ENCODE data around the gene ARHGAP31. TPM values are rescaled to one million over a fixed set of nuclear protein-coding genes. Genes with fewer than 3 reads are reported as not detected.

ARHGAP31 gene
- total RNA-seq, 6 experiments from 2014 or later = 1.6 to 8.7 (median 4.9) TPM

GRCh38 chr3:119289404-119289770 is 4.8 kb upstream of the ARHGAP31 start:
- WGBS (ENCODE audit: insufficient coverage, low coverage, low lambda C conversion rate, missing lambda C conversion rate) = no CpG with 5 or more reads among the region's 2 CpGs
- Histone ChIP-seq H3K27me3 (no peaks in the 10 kb centered on the region), H3K27ac (no peak overlapping the region), H3K4me1 (no peaks in the 10 kb centered on the region), H3K36me3 (no peaks in the 10 kb centered on the region), H3K9me3 (no peaks in the 10 kb centered on the region), H3K4me3 (no peak overlapping the region)
- no peak for TF ChIP-seq CTCF (IDR thresholded peaks at IDR 0.05)
- no peak for TF ChIP-seq POLR2A (IDR thresholded peaks at IDR 0.05)
- DNase-seq (no peak), ATAC-seq (no peak)
- intact Hi-C loops (cut with DNase I) = no loop called here

GRCh38 chr3:119290613-119291012 is 3.6 kb upstream of the ARHGAP31 start:
- Histone ChIP-seq H3K36me3 (no peaks in the 10 kb centered on the region), H3K4me1 (no peaks in the 10 kb centered on the region), H3K4me3 (no peak overlapping the region), H3K9me3 (no peaks in the 10 kb centered on the region), H3K27ac (no peak overlapping the region), H3K27me3 (no peaks in the 10 kb centered on the region)
- TF ChIP-seq POLR2A (IDR thresholded peaks at IDR 0.05) (no peak), CTCF (IDR thresholded peaks at IDR 0.05) (no peak)
- intact Hi-C loops (cut with DNase I) = no loop called here
- ATAC-seq (no peak), DNase-seq (no peak)

GRCh38 chr3:119291062-119291700 is 3.0 kb upstream of the ARHGAP31 start:
- no peak overlapping the region for H3K4me3 ChIP-seq
- H3K27me3 ChIP-seq = no peaks in the 10 kb centered on the region
- ATAC-seq = no peak
- intact Hi-C loops (cut with DNase I) = no loop called here
- H3K27ac ChIP-seq = no peak overlapping the region
- no peaks in the 10 kb centered on the region for H3K4me1 ChIP-seq
- DNase-seq = no peak
- H3K36me3 ChIP-seq = no peaks in the 10 kb centered on the region
- TF ChIP-seq CTCF (IDR thresholded peaks at IDR 0.05) (no peak), POLR2A (IDR thresholded peaks at IDR 0.05) (no peak)
- WGBS (ENCODE audit: insufficient coverage, low coverage, low lambda C conversion rate, missing lambda C conversion rate) = 76% methylated on average over 7 of the region's 7 CpGs
- no peaks in the 10 kb centered on the region for H3K9me3 ChIP-seq

GRCh38 chr3:119292666-119293065 is 1.5 kb upstream of the ARHGAP31 start:
- Histone ChIP-seq H3K4me3 (no peak overlapping the region), H3K27ac (no peak overlapping the region), H3K4me1 (no peaks in the 10 kb centered on the region), H3K9me3 (no peaks in the 10 kb centered on the region), H3K27me3 (no peaks in the 10 kb centered on the region), H3K36me3 (no peaks in the 10 kb centered on the region)
- intact Hi-C loops (cut with DNase I) = no loop called here
- no peak for ATAC-seq
- 85% methylated on average over 4 of the region's 4 CpGs for WGBS (ENCODE audit: insufficient coverage, low coverage, low lambda C conversion rate, missing lambda C conversion rate)
- DNase-seq = no peak
- TF ChIP-seq CTCF (IDR thresholded peaks at IDR 0.05) (no peak), POLR2A (IDR thresholded peaks at IDR 0.05) (no peak)

Data from right lobe of liver (tissue), 6 donors.